Body of pancreas (tissue), 4 donors: Measurements from ENCODE around the gene AKAP17A.

Experiments used
- CTCF ChIP-seq, 7 experiments: fragments of 450-650 bp in 4 of 7; fragments of 200-600 bp in 3 of 7; sonication (generic) in 3 of 7; IDR thresholded peaks; one replicate each; pipeline ENCODE4 v1.5.1; 2016 to 2019; ENCODE audit warnings: antibody characterized with exemption in 7 of 7
- POLR2A ChIP-seq, 3 donors: fragments of 450-650 bp; IDR thresholded peaks; one replicate each; pipeline ENCODE4 v1.6.1; 2016; ENCODE audit warnings: antibody characterized with exemption in 3 of 3, mild to moderate bottlenecking in 2 of 3

- TF ChIP-seq CTCF (IDR thresholded peaks at IDR 0.05), result no peak
- TF ChIP-seq POLR2A (IDR thresholded peaks at IDR 0.05), result no peak
Measured at GRCh38 chrX:1576201-1576992, 15.0 kb upstream of the AKAP17A start.
